Stimulated activated CD8-positive, alpha-beta memory T cell treated with anti-CD3 and anti-CD28 coated beads, Interleukin-15, amount 100 ng/mL, for 4 hours (primary cell): ENCODE measurements around the gene ZNF689.

Source experiments
- DNase-seq, 2 donors: peaks; one replicate each; pipeline ENCODE4 v3.0.0-alpha.2; 2020; ENCODE audit warnings: low read depth in 2 of 2

The ZNF689 gene

DNA sequence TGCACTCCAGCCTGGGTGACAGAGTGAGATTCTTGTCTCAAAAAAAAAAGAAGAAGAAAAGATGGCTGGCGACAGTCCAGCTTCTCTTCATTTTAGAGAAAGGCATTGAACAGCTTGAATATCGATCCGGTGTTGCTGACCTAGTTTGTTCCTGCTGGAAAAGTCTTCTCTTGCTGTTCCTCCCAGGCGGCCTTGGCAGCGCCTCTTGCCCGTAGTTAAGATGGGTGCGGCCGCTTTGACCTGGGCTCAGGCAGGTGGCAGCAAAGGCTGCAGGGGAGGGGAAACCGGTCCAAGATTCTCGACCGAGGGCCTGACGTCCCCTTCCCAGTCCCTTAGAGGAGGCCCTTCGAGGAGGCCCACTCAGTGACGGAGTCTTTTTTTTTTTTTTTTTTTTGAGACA is 48.2 kb downstream of the ZNF689 start:
- no peak for DNase-seq

DNA sequence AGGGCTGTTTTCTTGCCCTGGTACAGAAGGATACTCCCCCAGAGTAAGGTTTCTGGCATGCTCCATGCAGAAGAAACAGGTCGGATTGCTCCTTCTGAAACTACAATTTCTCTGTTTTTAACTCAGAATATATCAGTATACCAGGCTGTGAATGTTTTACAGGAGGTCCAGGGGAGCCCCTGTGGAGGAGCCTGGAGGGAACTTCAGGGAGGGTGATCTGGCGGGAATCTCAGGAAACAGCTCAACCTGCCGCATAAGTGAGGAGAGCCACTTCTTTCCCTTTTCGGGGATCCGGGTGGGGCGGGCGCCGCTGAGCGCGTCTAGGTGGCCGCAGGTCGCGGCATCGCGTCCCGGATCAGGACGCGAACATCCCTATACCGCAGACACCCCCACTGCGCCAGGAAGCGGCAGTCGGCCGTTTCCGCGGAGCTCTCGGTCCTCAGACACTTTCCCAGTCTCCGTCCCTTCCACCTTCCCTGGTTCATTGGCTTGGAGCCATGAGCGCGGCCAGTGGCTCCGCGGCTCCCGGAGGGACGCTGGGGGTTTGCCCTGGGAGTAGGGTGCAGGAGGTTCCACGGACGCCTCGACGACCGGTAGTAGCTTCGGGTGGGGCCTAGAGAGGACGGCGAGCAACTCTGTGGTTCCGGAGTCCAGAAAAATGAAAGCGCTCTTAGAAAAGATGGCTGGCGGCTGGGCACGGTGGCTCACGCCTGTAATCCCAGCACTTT is 48.9 kb downstream of the ZNF689 start:
- no peak for DNase-seq

DNA sequence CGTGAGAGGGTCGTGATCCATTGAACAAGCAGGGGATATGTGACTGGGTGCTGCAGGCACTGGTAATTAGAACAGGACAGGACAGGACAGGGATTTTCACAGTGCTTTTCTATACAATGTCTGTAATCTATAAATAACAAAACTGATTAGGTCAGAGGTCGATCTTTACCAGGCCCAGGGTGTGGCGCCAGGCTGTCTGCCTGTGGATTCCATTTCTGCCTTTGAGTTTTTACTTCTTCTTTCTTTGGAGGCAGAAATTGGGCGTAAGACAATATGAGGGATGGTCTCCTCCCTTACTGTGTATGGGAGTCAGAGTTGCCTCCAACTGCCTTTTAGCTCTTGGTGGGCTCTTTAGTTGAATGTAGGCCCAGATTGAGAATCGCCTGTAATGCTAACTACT is 50.5 kb downstream of the ZNF689 start:
- DNase-seq: no peak

DNA sequence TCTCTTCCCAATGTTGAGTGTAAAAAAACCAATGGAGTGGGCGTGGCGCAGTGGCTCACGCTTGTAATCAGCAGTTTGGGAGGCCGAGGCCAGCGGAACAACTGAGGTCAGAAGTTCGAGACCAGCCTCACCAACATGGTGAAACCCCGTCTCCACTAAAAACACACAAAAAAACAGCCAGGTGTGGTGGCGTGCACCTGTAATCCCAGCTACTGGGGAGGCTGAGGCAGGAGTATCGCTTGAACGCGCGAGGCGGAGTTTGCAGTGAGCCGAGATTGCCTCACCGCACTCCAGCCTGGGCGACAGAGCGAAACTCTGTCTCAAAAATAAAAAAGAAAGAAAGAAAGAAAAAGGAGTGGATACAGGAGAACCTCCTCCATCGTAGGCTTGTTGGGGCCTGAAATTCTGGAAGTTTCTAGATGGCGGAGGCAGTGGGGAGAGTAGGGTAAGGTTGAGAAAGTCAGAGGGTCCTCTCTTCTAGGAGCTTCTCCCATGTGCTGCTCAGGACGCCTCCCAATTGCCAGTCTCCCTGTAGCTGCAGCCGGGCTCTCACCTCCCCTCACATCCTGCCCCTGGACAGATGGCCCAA is 51.3 kb downstream of the ZNF689 start:
- DNase-seq: no peak

DNA sequence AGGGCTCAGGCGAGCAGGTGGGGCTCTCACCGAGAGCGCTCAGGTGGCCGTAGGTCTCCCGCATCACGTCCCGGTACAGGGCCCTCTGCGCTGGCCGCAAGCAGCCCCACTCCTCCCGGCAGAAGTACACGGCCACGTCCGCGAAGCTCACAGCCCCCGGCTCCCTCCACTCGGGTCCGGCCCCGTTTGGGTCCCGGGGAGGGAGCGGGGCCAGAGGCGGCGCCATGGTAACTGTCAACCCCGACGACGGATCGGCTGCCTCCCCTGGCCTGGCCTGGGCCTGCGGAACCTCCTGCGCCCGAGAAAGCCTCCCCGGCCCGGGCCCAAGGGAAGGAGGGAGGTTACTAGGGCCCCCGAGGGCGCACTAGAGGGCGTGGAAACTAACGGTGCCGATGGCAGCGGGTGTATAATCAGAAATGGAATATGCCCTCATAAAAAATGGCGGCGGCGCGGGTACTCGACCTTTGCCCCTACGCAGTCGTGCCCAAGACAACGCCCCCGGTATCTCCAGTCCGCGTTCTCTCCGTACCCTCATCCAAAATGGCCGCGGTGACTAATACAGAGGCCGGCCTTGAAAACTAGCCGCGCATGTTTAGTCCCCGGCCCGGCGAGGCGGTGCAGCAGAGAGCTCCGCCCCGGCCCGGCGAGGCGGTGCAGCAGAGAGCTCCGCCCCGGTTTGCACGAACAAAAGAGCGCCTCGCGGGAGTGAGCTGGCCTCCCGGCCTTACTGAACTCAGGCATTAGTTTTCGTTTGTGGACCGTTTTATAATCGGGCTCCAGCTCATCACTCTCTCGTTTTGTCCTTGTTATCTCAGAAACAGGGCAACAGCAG is 52.0 kb downstream of the ZNF689 start, which contains the start of gene ZNF764:
ZNF764 (minus strand) TSS at position 418 of the 832 bp plus-strand sequence; CDS start at position 226, 192 bp downstream.
- DNase-seq: peak; percentile 95 to 97

DNA sequence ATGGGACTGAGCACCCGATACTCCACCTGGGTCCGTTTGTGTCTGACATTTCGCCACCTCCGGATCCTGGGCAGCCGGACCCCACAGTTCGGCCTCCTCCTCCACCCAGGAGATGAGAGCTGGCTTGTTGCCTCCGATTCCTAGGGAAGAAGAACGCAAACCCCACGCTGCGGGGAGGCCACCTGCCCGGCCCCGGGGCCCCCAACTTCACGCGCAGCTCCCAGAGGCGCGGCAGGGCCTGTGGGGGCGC is 52.6 kb downstream of the ZNF689 start:
- DNase-seq: no peak

DNA sequence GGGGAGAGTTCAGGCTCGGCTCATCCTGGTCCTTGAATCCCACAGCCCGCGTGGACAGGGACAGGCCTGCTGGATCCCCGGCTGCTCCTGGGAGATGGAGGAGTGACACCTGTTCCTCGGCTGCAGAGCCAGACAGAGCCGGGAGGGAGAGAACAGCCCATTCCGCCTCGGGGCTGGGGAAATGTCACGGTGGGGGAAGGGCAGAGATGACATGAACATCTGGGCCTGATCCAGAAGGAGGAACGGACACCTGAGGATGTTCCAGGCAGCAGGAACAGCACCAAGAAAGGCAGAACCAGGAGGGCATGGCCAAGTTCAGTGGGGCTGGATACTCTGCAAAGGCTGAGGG is 54.1 kb downstream of the ZNF689 start:
- no peak for DNase-seq

DNA sequence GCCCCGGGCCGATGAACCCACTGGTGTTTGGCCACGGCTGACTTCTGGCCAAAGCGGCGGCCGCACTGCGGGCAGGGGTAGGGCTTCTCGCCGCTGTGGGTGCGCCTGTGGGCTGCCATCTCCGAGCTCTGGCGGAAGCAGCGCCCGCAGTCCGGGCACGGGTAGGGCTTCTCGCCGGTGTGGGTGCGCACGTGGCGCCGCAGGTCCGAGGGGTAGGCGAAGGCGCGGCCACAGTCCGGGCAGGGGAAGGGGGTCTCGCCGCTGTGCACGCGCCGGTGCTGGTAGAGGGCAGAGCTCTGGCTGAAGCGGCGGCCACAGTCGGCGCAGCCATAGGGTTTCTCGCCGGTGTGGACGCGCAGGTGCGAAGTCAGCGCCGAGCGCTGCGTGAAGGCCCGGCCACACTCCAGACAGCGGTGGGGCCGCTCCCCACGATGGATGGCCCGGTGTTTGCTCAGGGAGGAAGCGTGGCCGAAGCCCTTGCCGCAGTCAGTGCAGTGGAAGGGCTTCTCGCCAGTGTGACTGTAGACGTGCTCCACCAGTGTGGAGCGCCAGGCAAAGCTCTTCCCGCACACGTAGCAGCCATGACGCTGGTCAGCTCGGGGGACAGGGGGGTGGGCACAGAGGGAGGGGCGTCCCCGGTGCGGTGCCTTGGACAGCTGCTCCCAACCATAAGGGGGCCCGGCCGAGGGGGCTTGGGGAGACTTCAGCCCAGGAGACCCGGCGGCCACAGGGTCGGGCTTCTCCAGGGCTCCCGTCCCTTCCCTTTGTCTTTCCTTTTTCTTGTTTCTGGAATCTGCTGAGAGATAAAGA is 54.7 kb downstream of the ZNF689 start:
- no peak for DNase-seq

DNA sequence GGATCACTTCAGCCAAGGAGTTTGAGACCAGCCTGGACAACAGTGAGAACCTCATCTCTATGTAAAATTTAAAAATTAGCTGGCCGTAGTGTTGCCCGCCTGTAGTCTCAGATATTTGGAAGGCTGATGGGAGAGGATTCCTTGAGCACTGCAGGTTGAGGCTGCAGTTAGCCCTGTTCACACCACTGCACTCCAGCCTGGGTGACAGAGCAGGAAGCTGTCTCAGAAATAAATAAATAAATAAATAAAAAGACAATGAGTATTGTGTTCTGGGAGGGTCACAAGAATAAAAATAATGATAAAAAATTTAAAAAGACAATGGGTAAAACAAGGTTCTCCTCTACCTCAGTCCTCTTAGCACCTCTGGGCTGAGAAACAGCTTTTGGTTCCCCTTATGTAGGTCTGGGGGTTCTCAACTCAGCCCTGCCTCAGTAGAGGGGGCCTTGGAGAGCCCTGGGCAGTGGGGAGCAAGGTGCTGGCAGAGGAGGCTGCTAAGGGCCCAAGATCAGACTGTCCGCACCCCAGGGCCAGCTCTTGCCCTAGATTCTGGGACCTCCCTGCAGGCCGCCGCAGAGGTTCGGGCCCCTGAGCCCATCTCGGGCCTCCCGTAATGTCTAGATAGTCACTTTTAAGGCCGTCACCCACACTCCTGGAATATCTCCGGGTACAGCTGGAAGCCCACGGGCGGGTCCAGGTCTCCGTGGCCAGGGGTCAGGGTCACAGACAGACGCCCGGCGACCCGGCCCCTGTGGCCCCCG is 55.5 kb downstream of the ZNF689 start:
- no peak for DNase-seq

DNA sequence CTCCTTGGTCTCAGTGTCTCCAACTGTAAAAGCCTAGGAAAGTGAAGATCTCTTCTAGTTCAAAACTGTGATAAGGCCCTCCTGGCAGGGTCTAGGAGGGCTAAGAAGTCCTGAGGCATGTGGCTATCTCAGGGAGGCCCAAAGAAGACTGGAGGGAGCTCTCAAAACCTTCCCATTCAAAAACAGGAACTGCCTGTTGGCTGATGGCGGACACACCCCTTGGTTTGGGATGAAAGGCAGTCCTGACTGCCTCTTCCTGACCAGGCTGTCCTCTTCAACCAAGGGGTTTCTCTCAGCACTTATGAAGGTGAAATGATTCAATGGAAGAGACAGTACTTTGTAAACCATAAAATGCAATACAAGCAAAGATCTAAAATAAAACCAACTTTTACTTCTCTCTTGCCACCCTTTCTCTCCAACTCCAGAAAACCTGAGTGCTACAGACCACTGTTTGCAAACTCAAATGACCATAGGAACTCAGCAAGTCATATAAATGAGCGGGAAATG is 56.7 kb downstream of the ZNF689 start:
- no peak for DNase-seq

DNA sequence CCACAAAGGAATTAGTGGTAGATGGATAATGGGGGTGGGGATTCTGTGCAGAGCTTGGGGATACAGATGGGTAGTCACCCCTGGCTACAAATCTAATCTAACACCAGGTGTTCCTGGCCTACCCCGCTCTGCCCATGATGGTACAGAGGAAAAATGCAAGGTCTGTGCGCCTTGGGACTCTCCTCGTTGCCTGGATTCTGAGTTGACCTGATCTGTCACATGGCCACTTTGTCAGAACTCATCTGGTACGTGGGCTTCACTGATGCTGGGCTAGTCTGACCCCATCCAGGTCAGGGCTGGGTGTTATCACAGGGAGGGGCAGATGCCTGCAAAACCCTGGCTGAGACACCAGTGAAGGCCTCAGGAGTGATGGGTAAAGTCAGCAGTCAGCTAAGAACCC is 57.2 kb downstream of the ZNF689 start:
- no peak for DNase-seq
